ENCODE data around the gene MICOS13.

GRCh38 chr19:5681391-5682106, 1.2 kb upstream of the MICOS13 start:
- TF ChIP-seq ZBTB8A (tag by site-specific recombination; IDR thresholded peaks at IDR 0.05) (no peak), CTCF (tag by site-specific recombination; IDR thresholded peaks at IDR 0.05) (no peak), ZBTB11 (tag by site-specific recombination; conservative IDR thresholded peaks at IDR 0.05; ENCODE audit: low read depth) (no peak), KLF16 (tag by site-specific recombination; IDR thresholded peaks at IDR 0.05) (no peak)
- TF ChIP-seq, protein P1, sequence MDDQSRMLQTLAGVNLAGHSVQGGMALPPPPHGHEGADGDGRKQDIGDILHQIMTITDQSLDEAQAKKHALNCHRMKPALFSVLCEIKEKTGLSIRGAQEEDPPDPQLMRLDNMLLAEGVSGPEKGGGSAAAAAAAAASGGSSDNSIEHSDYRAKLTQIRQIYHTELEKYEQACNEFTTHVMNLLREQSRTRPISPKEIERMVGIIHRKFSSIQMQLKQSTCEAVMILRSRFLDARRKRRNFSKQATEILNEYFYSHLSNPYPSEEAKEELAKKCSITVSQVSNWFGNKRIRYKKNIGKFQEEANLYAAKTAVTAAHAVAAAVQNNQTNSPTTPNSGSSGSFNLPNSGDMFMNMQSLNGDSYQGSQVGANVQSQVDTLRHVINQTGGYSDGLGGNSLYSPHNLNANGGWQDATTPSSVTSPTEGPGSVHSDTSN (CRISPR knock-in tag; IDR thresholded peaks at IDR 0.05) = no peak

Data from HEK293 (cell line).